Measurements from ENCODE around the gene SMIM35.

SMIM35 gene

GRCh38 chr11:118111019-118111743 is 24.4 kb upstream of the SMIM35 start:
- DNase-seq (ENCODE audit: low read depth in 2 of 2, low spot score in 1 of 2), result no peak

- DNase-seq (ENCODE audit: low read depth in 2 of 2, low spot score in 1 of 2), result no peak
Measured at GRCh38 chr11:118109231-118109630, 22.5 kb upstream of the SMIM35 start.

- DNase-seq (ENCODE audit: low read depth in 2 of 2, low spot score in 1 of 2), result no peak
Measured at GRCh38 chr11:118108513-118108912, 21.8 kb upstream of the SMIM35 start.

GRCh38 chr11:118106789-118107335 is 20.1 kb upstream of the SMIM35 start:
- DNase-seq (ENCODE audit: low read depth in 2 of 2, low spot score in 1 of 2), result no peak

- DNase-seq (ENCODE audit: low read depth in 2 of 2, low spot score in 1 of 2), result no peak
Measured at GRCh38 chr11:118105657-118106305, 19.0 kb upstream of the SMIM35 start.

GRCh38 chr11:118104491-118104890 is 17.7 kb upstream of the SMIM35 start:
- no peak for DNase-seq (ENCODE audit: low read depth in 2 of 2, low spot score in 1 of 2)

- no peak for DNase-seq (ENCODE audit: low read depth in 2 of 2, low spot score in 1 of 2)
Measured at GRCh38 chr11:118102721-118103261, 16.0 kb upstream of the SMIM35 start.

- no peak for DNase-seq (ENCODE audit: low read depth in 2 of 2, low spot score in 1 of 2)
Measured at GRCh38 chr11:118100691-118101232, 14.0 kb upstream of the SMIM35 start.

- DNase-seq (ENCODE audit: low read depth in 2 of 2, low spot score in 1 of 2), result no peak
Measured at GRCh38 chr11:118099838-118100556, 13.2 kb upstream of the SMIM35 start.

GRCh38 chr11:118098996-118099837 is 12.5 kb upstream of the SMIM35 start:
- DNase-seq (ENCODE audit: low read depth in 2 of 2, low spot score in 1 of 2), result no peak

GRCh38 chr11:118095967-118096367 is 9.2 kb upstream of the SMIM35 start:
- no peak for DNase-seq (ENCODE audit: low read depth in 2 of 2, low spot score in 1 of 2)

GRCh38 chr11:118095493-118095892 is 8.7 kb upstream of the SMIM35 start:
- no peak for DNase-seq (ENCODE audit: low read depth in 2 of 2, low spot score in 1 of 2)

- DNase-seq (ENCODE audit: low read depth in 2 of 2, low spot score in 1 of 2), result no peak
Measured at GRCh38 chr11:118092907-118093571, 6.3 kb upstream of the SMIM35 start.

- no peak for DNase-seq (ENCODE audit: low read depth in 2 of 2, low spot score in 1 of 2)
Measured at GRCh38 chr11:118091690-118092089, 4.9 kb upstream of the SMIM35 start.

GRCh38 chr11:118090545-118091162 is 3.9 kb upstream of the SMIM35 start:
- DNase-seq (ENCODE audit: low read depth in 2 of 2, low spot score in 1 of 2), result no peak

- DNase-seq (ENCODE audit: low read depth in 2 of 2, low spot score in 1 of 2), result no peak
Measured at GRCh38 chr11:118088531-118088930, 1.8 kb upstream of the SMIM35 start.

GRCh38 chr11:118087931-118088330 is 1.2 kb upstream of the SMIM35 start:
- no peak for DNase-seq (ENCODE audit: low read depth in 2 of 2, low spot score in 1 of 2)

- no peak for DNase-seq (ENCODE audit: low read depth in 2 of 2, low spot score in 1 of 2)
Measured at GRCh38 chr11:118084656-118085055, 2.1 kb downstream of the SMIM35 start.

- DNase-seq (ENCODE audit: low read depth in 2 of 2, low spot score in 1 of 2), result no peak
Measured at GRCh38 chr11:118084247-118084646, 2.5 kb downstream of the SMIM35 start.

All from stimulated activated CD8-positive, alpha-beta memory T cell treated with anti-CD3 and anti-CD28 coated beads, Interleukin-4, amount 100 ng/mL, for 1 hour (primary cell).